Ishikawa (cell line): ENCODE data around the gene ESR2.

ENCODE experiments used
- CEBPB ChIP-seq: IDR thresholded peaks from 2 replicates; pipeline ENCODE4 v1.6.1; 2012
- CREB1 ChIP-seq: IDR thresholded peaks from 2 replicates; pipeline ENCODE4 v1.6.1; 2012; ENCODE audit warnings: low read depth
- EGR1 ChIP-seq: IDR thresholded peaks from 2 replicates; pipeline ENCODE4 v1.6.1; 2012
- EP300 ChIP-seq: IDR thresholded peaks from 2 replicates; pipeline ENCODE4 v1.6.1; 2012; ENCODE audit warnings: borderline replicate concordance
- FOXM1 ChIP-seq: IDR thresholded peaks from 2 replicates; pipeline ENCODE4 v1.6.1; 2012; ENCODE audit warnings: low read depth, borderline replicate concordance
- NFIC ChIP-seq: IDR thresholded peaks from 2 replicates; pipeline ENCODE4 v1.6.1; 2012
- RAD21 ChIP-seq: IDR thresholded peaks from 2 replicates; pipeline ENCODE4 v1.6.1; 2012; ENCODE audit warnings: low read depth
- TAF1 ChIP-seq: IDR thresholded peaks from 2 replicates; pipeline ENCODE4 v1.6.1; 2012; ENCODE audit warnings: low read depth, mild to moderate bottlenecking
- TCF12 ChIP-seq: IDR thresholded peaks from 2 replicates; pipeline ENCODE4 v1.6.1; 2012; ENCODE audit warnings: low read depth
- TEAD4 ChIP-seq: IDR thresholded peaks from 2 replicates; pipeline ENCODE4 v1.6.1; 2012
- YY1 ChIP-seq: IDR thresholded peaks from 2 replicates; pipeline ENCODE4 v1.6.1; 2012; ENCODE audit warnings: low read depth
- ZBTB7A ChIP-seq: IDR thresholded peaks from 2 replicates; pipeline ENCODE4 v1.6.1; 2012; ENCODE audit warnings: low read depth
- TF ChIP-seq, protein P1 (sequence below): IDR thresholded peaks from 2 replicates; pipeline ENCODE4 v1.6.1; 2012; ENCODE audit warnings: low read depth, mild to moderate bottlenecking
- TF ChIP-seq, protein P2 (sequence below): IDR thresholded peaks from 2 replicates; pipeline ENCODE4 v1.6.1; 2012
- TF ChIP-seq, protein P3 (sequence below): IDR thresholded peaks from 2 replicates; pipeline ENCODE4 v1.6.1; 2012

The ESR2 gene

DNA sequence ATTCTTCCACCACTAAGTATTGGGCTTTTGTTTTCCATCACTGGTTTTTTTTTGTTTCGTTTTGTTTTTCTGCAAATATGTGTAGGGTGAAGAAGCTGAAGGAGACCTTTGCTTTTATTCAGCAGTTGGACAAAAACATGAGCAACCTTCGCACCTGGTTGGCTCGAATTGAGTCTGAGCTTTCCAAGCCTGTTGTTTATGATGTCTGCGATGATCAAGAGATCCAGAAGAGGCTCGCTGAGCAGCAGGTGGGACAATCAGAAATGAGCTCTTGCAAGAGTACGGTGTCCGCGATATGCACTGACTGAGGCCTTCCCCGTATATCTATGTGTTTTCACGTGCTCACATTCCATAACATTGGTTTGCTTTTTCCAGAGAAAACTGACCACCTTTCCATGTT, 91.5 kb downstream of the ESR2 start:
- TF ChIP-seq CREB1: no peak
- TF ChIP-seq, protein P1, sequence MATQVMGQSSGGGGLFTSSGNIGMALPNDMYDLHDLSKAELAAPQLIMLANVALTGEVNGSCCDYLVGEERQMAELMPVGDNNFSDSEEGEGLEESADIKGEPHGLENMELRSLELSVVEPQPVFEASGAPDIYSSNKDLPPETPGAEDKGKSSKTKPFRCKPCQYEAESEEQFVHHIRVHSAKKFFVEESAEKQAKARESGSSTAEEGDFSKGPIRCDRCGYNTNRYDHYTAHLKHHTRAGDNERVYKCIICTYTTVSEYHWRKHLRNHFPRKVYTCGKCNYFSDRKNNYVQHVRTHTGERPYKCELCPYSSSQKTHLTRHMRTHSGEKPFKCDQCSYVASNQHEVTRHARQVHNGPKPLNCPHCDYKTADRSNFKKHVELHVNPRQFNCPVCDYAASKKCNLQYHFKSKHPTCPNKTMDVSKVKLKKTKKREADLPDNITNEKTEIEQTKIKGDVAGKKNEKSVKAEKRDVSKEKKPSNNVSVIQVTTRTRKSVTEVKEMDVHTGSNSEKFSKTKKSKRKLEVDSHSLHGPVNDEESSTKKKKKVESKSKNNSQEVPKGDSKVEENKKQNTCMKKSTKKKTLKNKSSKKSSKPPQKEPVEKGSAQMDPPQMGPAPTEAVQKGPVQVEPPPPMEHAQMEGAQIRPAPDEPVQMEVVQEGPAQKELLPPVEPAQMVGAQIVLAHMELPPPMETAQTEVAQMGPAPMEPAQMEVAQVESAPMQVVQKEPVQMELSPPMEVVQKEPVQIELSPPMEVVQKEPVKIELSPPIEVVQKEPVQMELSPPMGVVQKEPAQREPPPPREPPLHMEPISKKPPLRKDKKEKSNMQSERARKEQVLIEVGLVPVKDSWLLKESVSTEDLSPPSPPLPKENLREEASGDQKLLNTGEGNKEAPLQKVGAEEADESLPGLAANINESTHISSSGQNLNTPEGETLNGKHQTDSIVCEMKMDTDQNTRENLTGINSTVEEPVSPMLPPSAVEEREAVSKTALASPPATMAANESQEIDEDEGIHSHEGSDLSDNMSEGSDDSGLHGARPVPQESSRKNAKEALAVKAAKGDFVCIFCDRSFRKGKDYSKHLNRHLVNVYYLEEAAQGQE: no peak
- no peak for TF ChIP-seq EP300
- no peak for TF ChIP-seq CEBPB
- TF ChIP-seq ZBTB7A: no peak
- no peak for TF ChIP-seq TEAD4
- TF ChIP-seq NFIC: no peak
- TF ChIP-seq, protein P2, sequence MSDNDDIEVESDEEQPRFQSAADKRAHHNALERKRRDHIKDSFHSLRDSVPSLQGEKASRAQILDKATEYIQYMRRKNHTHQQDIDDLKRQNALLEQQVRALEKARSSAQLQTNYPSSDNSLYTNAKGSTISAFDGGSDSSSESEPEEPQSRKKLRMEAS: no peak
- TF ChIP-seq TAF1: no peak

DNA sequence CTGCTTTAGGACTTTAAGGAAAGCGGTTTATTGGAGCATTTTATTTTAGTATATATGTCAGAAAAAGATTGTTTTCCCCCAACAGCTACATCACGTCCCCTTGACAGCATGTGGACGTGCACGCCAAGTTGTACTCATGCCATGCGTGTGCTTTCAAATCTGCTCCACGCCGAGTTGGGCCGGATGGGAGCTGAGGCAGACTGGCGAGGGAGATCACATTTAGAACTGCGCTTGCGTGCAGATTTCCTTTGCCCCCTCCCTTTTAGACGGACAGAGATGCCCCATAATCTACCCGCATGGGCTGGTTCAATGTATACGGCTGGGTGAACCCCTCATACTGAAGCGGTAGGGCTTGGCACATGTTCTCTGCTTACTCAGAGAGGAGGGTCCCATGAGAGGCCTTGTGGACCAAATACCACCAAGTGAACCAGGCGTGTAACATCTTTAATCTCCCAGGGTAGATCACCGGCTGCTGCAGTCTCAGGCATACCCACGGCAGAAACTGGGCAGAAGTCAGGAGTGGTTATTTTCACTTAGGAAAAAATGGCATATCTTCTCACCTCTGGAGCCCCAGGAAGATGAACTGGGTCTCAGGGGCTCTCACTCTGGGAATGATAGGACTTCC, 92.1 kb downstream of the ESR2 start:
- TF ChIP-seq, protein P2: no peak
- TF ChIP-seq ZBTB7A (no peak), FOXM1 (no peak), CEBPB (no peak), YY1 (no peak), NFIC (no peak), TCF12 (no peak), EGR1 (no peak), RAD21 (no peak), TEAD4 (no peak), EP300 (no peak), CREB1 (no peak), TAF1 (no peak)
- TF ChIP-seq, protein P3, sequence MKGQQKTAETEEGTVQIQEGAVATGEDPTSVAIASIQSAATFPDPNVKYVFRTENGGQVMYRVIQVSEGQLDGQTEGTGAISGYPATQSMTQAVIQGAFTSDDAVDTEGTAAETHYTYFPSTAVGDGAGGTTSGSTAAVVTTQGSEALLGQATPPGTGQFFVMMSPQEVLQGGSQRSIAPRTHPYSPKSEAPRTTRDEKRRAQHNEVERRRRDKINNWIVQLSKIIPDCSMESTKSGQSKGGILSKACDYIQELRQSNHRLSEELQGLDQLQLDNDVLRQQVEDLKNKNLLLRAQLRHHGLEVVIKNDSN: no peak
- TF ChIP-seq, protein P1: no peak

DNA sequence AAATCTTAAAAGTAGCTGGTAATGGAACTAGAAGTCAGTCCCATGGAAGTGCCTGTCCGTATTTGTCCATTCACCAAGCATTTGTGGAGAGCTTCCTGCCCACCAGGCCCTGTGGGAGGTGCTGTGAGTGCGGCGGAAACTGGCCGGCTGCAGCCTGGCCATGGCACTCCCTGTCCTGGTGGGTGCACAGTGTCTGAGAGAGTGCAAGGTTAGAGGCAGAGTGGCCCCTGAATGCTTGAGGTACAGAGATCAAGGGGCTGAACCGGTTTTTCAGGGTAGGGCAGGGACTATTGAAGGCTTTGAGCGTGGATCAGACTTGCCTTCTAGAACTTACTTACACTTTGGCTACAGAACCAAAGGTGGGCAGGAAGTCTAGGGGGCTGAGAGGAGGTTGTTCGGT, 92.9 kb downstream of the ESR2 start:
- TF ChIP-seq CEBPB (no peak), TCF12 (no peak), FOXM1 (no peak), YY1 (no peak), ZBTB7A (no peak), EGR1 (no peak)
- TF ChIP-seq, protein P1: no peak

DNA sequence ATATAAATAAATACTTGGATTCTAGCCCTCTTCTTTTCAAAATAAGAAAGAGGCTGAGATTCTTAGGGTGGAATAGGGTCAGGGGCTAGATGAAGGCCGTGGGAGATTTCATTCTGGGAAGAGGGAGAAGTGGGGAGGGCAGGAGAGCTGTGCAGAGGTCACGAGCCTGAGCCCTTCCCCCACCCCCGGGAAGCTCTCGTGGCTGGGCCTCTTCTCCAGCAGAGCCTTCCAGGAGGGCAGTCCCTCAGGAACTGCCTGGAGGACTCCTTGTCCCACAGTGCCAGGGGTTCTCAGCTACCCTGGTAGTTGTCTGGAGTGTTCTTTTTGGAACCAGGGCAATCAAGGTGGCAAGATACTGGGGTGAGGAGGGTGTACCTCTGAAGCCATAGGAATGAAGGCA, 94.0 kb downstream of the ESR2 start:
- TF ChIP-seq NFIC (no peak), YY1 (no peak), TEAD4 (no peak), RAD21 (no peak), EP300 (no peak), CEBPB (no peak), FOXM1 (no peak), TCF12 (no peak), TAF1 (no peak), CREB1 (no peak), ZBTB7A (no peak), EGR1 (no peak)
- TF ChIP-seq, protein P2: no peak
- TF ChIP-seq, protein P3: no peak
- TF ChIP-seq, protein P1: no peak
